HUDEP-2 (cell line): ENCODE results near the gene POU6F2.
"Not testable (repeated sequence)": the region's sequence is repeated elsewhere in the genome, so short reads cannot be mapped to it uniquely, and the experiment has no call there.

Experiments
- DNase-seq, 76 experiments: peaks; one replicate each; lab custom pipeline; 2025; ENCODE audit not compliant: unreplicated experiment in 76 of 76; lab: John Stamatoyannopoulos, UW

Gene POU6F2

GRCh38 chr7:39294022-39294421 lies 316.3 kb downstream of the POU6F2 start:
- DNase-seq = no peak

GRCh38 chr7:39295796-39296195 lies 318.1 kb downstream of the POU6F2 start:
- DNase-seq = no peak

GRCh38 chr7:39299695-39300094 lies 322.0 kb downstream of the POU6F2 start:
- DNase-seq = no peak

DNA sequence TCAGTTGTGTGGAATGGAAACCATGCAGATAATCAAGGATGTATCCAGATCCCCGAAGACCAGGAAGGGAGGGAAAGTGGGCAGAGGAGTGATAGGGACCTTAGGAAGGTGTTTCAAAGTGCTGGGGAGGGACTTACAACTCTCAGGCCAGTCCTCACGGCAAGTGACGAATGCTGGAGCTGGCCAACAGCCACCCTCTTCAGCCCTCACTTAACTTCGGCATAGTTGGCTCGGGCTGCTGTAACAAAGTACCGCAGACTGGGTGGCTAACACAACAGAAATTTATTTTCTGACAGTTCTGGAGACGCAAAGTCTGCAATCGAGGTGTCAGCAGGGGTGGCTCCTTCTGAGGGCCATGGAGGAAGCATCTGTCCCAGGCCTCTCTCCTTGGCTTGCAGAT lies 322.6 kb downstream of the POU6F2 start:
- DNase-seq = no peak

DNA sequence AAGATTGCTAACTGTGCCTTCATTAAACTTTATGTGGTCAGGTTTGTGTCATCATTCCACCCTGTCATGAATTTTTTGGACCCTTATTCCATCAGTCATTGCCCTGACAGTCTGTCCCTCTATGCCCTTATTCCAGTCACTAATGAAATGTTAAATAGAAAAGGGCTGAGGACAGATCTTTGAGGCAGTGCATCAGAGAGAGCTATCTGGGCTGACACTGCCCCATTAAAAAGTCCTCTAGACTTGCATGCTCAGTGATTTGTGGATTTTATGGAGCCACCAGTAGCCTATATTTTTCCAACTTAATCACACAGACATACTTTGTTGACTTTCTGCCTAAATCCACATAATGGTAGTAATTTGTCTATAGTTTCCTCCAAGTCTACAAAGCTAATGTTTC lies 323.8 kb downstream of the POU6F2 start:
- no peak for DNase-seq

- no peak for DNase-seq
Observed at GRCh38 chr7:39304178-39304577, 326.5 kb downstream of the POU6F2 start.

- no peak for DNase-seq
Observed at GRCh38 chr7:39304668-39305405, 327.1 kb downstream of the POU6F2 start.

- DNase-seq = no peak
Observed at GRCh38 chr7:39306016-39306570, 328.4 kb downstream of the POU6F2 start.

- no peak for DNase-seq
Observed at GRCh38 chr7:39310699-39311098, 333.0 kb downstream of the POU6F2 start.

- no peak for DNase-seq
Observed at GRCh38 chr7:39312254-39312989, 334.7 kb downstream of the POU6F2 start.

DNA sequence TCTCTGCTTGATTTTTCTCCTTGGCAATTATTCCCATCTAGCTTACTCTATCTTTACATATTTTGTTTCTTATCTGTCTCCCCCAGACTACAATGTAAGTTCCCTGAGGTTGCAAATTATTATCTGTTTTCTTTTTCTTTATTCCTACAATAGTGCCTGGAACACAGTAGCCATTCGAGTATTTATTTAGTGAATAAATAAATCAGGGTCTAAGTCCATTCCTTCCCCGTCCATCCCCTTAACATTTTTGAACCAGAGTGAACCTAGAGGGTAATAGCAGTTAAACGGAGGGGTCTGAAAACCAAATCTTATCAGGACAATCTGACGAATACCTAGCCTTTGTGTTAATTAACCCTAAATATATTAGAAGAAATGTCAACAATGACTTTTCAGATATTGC lies 335.7 kb downstream of the POU6F2 start:
- no peak for DNase-seq

- no peak for DNase-seq
Observed at GRCh38 chr7:39313974-39314373, 336.3 kb downstream of the POU6F2 start.

- no peak for DNase-seq
Observed at GRCh38 chr7:39317107-39317506, 339.4 kb downstream of the POU6F2 start.

DNA sequence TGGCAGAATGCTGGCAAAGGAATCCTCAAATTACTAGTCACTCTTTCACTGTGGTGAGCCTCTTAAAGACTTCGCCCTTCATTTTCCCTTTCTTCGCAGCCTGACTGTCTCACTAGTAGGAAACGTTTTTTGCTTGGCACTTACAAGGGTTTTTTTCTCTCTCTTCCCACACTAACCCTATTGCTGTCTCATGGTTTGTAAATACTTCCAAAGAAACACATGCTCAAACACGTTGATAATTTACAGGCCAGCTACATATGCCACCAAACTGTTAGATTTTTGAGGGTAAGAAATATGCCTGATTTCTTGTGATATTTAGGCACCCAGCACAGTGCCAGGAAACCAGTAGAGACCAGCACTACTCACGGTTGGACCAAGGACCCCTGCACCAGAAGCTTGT lies 340.2 kb downstream of the POU6F2 start:
- no peak for DNase-seq

DNA sequence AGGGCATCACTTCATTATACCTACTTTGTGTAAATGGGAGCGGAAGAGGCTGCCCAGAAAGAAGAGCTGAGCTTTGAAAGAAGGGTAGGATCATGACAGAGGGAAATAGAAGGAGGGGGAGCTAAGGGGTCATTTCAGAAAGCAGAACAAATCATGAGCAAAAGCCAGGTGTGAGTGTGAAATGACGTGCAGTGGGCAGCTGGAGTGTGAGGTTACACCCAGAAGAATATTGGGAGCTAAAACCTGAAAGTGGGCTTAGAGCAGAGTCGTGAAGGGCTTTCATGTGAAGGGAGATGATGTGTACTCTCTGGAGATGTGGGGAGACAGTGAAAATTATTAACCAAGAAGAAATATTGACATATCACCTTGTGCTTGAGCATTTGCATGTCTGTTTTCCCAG lies 343.5 kb downstream of the POU6F2 start:
- no peak for DNase-seq

DNA sequence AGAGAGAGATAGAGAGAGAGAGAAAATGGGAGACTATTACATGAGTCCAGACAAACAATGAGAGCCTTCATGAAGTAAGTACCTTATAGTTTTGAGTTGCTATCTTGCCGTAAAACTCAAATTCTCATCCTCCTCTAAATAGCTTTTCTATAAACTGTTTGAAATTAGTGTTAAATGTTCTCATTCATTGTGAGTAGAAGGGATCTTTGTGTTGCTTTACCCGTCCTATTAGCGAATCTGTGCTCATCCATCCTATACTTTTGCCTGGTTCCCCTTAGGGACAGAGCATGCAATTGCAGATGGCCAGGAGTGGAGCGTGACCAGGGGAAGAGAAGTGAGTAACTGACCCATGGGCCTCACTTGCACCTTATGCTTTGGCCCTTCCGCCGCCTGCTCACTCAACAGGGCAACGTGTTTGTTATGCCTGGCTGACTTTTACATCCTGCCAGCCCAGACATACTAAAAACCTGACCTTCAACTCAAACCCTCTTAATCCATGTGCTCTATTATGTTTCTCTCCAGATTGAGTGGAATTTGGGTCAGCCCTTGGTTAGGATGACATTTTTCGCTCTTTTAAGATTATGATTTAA lies 344.3 kb downstream of the POU6F2 start:
- DNase-seq = no peak

- no peak for DNase-seq
Observed at GRCh38 chr7:39324139-39324760, 346.5 kb downstream of the POU6F2 start.

GRCh38 chr7:39331607-39332006 lies 353.9 kb downstream of the POU6F2 start:
- not testable (repeated sequence) for DNase-seq

- no peak for DNase-seq
Observed at GRCh38 chr7:39332142-39332541, 354.4 kb downstream of the POU6F2 start.

GRCh38 chr7:39333701-39334100 lies 356.0 kb downstream of the POU6F2 start:
- DNase-seq = no peak

DNA sequence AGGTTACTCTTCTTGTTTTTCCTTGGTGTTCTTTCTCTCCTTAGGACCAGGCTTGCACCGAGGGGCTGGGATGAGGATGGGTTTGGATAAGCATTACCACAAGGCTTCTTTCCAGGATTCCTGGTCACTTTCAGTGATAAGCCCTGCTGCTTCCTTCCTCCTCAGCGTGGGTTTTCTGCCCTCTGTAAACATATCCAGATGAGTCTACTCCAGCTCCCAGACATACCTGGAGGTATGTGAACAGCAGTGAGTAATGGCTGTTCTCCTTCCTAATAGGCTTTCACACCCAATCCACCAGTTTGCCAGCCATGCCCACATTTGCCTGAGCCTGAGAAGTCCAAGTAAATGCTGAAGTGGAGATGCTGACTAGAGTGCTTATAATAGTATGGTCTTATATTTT lies 358.7 kb downstream of the POU6F2 start:
- no peak for DNase-seq
